ENCODE results near the gene JAM2. TPM values are rescaled to one million over a fixed set of nuclear protein-coding genes. Genes with fewer than 3 reads are reported as not detected.
"Not testable (repeated sequence)": the region's sequence is repeated elsewhere in the genome, so short reads cannot be mapped to it uniquely, and the experiment has no call there.

Gene JAM2, protein sequence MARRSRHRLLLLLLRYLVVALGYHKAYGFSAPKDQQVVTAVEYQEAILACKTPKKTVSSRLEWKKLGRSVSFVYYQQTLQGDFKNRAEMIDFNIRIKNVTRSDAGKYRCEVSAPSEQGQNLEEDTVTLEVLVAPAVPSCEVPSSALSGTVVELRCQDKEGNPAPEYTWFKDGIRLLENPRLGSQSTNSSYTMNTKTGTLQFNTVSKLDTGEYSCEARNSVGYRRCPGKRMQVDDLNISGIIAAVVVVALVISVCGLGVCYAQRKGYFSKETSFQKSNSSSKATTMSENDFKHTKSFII
- 40.4 TPM for total RNA-seq
- long read RNA-seq, full-length matches to known transcripts, result 1 of 7 reads
- long read RNA-seq, partial matches to known transcripts, result 0 of 7 reads
- long read RNA-seq, other reads (novel, unspliced or antisense), result 6 of 7 reads

DNA sequence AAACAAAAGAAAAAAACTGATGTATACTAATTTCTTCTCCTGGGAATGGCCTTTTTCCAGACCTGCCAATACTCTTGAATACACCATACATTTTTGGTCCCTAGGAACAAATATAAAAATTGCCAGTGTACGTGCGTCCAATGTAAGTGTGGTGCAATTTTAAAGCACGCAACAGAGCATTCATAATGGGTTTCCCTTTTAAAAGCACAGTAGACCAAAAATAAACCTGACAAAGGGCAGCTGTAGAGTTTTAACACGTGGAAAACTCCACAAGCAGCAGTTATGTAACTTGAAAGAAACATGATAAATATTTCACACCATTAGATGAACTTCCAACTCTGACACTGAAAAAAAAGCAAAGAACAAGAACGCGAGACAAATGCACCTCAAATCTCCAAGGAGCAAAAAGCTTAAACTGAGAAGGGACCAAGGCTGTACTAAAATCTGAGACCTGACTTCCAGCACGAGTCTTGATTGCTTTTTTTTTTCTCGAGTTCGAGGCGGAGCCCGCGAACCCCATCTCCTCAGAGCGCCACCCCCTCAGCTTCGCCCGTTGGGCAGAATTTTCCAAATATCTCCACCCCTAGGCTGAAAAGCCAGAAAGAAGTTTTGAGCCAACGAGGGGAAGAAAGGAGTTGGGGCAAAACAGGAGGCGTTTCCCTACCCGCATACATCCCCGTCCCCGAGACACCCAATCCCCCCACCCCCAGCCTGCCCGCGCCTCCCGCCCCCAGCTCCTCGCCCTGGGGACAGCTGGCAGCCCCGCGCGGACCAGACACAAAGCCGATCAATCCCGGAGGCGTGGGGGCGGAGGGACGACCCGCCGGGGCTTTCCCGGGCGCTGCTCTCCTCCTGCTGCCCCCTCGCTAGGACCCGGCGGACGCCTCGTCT is at the start of gene JAM2:
JAM2 (plus strand) TSS at position 599 of the 891 bp plus-strand sequence. CDS start 564 bp downstream, outside the sequence.
- intact Hi-C loops (cut with DNase I), result loop anchor here (2.0 kb wide), 1 partner anchor 70 kb away; no protein-coding TSS in a partner anchor
- DNase-seq (ENCODE audit: low spot score), result no peak

DNA sequence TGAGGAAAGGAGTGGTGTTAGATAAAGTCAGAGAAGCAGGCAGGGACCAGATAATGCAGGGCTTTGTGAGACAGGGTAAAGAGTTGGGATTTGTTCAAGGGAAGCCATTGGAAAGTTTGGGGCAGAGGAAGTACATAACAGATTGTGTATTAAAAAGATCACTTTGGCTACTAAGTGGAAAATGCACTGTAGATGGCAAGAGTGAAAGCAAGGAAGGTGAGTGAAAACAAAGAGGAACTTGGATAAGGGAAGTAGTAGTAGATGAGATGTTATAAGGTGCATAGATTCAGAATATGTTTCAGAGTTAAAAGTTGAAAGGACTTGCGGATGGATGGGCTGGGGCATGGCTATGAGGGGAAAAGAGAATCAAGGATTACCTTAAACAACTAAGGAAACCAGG is 49.2 kb upstream of the JAM2 start:
- DNase-seq (ENCODE audit: low spot score), result no peak
- intact Hi-C loops (cut with DNase I), result no loop called here

DNA sequence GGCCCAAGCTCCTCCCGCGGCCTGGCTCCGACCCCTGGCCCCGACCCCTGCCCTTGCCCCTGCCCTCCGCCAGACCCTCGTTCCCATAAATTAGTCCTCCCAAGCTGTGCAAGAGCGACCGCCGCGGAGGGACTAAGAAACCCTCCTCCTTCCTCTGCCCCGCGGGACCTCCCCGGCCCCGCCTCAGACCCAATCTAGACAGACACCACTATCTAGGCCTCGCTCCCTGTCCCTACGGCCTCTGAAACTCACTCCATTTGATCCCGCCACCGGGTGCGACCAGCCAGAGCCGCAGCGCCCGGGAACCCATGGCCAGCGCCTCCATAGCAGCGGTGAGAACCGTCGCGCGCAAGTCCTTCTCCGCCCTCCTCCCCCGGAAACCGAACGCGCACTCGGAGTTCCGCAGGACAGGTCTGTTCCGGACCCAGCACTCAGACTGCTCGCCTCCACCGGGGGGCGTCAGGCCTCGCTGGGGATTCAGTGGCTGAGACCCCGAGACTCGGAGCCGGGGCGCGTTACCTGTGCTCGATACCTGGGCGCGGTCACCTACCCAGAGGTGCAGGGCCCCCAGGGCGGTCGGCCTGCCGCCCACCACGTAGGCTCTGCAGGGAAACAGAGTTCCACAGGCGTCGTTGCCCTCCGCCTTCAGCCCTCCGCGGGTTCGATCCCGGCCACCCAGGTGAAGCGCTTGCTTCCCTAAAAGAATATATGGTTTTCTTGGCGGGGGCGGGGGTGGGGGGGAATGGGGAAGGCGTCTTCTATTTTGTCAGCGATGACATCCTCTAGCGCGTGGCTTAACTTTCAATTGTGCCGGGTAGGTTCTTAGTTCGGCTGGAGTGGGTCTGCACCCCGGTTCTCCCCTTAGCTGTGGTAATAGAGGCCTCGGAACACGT is 31.7 kb upstream of the JAM2 start, which contains the start of gene MRPL39:
MRPL39 (minus strand) TSS at position 331 of the 893 bp plus-strand sequence; CDS start at position 325, 6 bp downstream.
- intact Hi-C loops (cut with DNase I), result loop anchor here (1.0 to 5.0 kb wide), 4 partner anchors 35 to 193 kb away; partner anchors contain the start of genes ATP5PF and GABPA
- peak; percentile 92 for DNase-seq (ENCODE audit: low spot score)

DNA sequence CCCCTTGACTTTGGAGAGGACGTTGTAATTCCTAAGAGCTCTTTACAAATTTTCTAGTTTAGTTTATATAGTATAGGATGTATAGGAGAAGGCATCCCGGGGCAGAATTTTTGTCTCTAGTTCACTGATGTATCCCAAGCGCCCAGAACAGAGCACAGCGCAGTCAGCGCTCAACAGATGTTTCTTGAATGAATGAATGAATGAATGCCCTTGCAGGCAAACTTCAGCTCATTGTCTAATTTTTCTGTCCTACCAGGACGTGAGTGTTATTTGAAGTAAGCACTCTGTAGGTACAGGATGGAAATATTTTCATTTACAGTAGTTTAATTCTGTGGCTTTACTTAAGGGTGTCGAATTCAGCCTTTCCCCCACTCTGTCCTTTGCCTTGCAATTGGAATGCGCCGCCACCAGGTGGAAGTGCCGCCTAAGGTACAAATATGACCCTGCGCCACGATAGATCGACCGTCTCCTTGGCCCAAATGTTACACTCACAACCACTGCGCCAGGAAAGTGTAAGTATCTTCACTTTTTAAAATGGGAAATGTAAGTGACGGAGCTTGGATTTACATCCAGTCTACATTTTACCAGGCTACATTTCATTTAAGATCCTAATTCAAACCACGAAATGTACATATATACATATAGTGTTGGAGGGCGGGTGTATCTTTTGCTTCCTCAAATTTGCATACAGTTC is 30.9 kb upstream of the JAM2 start:
- peak; percentile 90 for DNase-seq (ENCODE audit: low spot score)
- intact Hi-C loops (cut with DNase I), result loop anchor here (1.0 to 5.0 kb wide), 2 partner anchors 34 to 100 kb away; no protein-coding TSS in a partner anchor

DNA sequence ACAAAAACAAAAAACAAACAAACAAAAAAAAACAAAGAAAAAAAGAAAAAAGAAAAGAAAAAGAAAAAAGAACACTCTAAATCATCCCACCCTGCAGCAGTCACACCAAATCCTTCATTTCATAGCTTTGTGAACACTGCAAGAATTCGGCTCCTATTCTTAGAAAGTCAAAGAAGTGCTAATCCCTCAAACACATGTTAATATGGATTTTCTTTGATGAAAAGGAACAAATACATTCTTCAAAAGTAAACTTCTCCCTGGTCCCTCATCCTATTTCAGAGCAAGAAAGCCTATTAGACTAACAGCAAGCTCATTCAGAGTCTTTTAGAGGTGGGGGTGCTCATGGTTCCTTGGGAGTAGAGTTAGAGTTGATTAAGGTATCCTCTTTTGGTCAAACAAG is 24.6 kb upstream of the JAM2 start:
- DNase-seq (ENCODE audit: low spot score), result no peak
- intact Hi-C loops (cut with DNase I), result no loop called here

DNA sequence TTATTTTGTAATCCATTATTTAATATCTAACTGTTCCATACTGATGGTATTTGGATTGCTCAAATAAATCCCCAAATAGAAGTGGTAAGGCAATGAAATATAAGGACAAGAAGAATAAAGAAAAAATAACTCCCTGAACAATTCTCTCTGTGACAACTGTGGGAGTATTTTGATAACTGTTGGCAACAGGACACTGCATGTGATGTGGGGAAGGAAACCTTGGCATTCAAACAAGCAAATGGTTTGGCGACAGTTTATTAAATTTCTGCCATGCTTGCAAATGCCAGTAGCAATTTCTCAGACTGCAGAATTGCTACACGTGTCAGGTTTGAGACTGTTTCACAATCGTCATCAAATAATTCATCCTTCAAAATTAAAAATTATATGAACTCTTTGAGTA is 23.2 kb upstream of the JAM2 start:
- DNase-seq (ENCODE audit: low spot score), result no peak
- intact Hi-C loops (cut with DNase I), result no loop called here

DNA sequence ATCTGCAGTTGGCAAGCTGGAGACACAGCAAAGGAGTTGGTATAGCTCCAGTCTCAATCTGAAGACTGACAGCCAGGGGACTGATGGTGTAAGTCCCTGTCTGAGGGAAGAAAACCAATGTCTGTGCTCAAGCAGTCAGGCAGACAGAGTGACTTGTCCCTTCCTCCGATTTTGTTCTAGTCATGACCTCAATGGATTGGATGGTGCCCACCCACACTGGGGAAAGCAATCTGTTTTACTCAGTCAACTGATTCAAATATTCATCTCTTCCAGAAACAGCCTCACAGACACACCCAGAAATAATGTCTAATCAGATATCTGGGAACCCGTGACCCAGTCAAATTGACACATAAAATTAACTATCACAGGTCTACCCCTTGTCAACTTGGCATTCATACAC is 19.9 kb upstream of the JAM2 start:
- DNase-seq (ENCODE audit: low spot score), result no peak
- intact Hi-C loops (cut with DNase I), result no loop called here

DNA sequence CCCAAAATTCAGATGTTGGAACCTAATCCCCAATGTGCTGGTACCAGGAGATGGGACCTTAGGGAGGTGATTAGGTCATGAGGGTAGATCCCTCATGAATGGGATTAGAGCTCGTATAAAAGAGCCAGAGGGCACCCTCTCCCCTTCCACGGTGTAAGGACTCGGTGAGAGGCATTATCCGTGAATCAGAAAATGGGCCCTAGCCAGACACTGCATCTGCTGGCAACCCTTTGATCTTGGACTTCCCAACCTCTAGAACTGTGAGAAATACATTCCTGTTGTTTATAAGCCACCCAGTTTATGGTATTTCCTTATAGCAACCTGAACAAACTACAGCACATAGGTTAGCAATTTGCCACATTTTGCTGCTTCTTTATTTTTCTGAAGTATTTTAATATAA is 14.5 kb upstream of the JAM2 start:
- intact Hi-C loops (cut with DNase I), result loop anchor here (5.0 kb wide), 1 partner anchor 88 kb away; no protein-coding TSS in a partner anchor
- no peak for DNase-seq (ENCODE audit: low spot score)

DNA sequence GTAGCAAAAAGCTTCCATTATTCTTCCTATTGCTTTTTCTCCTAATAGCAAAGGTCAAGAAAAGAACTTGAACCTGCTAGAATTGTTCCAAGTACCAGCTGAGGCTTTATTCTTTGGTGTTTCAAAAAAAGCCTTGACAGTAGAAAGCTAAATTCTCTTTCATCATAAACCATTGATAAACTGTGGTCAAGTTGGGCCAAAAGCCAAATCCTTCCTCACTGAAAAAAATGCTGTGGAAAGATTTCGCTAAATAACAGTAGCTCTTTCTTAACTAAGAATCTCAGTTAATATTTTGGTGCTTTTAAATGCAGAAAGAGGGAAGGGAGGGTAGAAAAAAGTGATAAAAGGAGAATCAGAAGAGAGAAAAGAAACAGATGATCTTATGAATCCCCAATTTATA is 14.0 kb upstream of the JAM2 start:
- DNase-seq (ENCODE audit: low spot score), result no peak
- intact Hi-C loops (cut with DNase I), result no loop called here

DNA sequence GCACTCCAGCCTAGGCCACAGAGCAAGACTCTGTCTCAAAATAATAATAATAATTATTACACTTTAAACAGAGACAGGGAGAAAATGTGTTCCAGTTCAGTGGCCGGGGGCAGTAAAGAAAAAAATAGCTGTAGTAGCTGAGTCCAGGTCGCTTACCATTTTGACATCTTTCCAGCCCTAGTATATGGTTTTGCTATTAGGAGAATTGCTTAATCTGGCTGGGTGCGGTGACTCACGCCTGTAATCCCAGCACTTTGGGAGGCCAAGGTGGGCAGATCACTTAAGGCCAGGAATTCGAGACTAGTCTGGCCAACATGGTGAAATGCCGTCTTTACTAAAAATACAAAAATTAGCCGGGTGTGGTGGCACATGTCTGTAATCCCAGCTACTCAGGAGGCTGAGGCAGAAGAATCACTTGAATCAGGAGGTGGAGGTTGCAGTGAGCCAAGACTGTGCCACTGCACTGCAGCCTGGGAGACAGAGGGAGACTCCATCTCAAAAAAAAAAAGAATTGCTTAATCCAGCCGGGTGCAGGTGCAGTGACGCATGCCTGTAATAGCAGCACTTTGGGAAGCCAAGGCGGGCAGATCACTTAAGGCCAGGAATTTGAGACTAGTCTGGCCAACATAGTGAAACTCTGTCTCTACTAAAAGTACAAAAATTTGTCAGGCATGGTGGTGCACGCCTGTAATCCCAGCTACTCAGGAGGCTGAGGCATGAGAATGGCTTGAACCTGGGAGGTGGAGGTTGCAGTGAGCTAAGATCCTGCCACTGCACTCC is 13.1 kb upstream of the JAM2 start:
- DNase-seq (ENCODE audit: low spot score); intact Hi-C loops (cut with DNase I): not testable (repeated sequence)

DNA sequence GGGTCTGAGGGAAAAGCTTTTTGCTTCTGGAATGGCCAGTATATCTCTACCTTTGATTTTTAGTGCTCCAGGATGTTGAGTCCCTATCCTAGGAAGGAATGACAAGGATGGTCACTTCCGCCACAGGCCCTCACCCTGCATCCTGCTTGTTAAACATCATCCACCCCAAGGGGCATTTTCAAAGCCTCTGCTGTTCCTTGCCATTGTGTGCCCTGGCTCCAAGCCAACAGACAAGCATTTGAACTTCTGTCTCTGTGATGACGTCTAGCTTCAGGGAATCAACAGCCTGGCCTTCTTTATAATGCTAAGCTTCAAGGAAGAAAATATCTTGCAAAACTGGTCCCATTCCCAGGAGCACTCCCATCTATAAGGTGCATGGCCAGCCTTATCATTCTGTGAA is 12.3 kb upstream of the JAM2 start:
- DNase-seq (ENCODE audit: low spot score), result no peak
- intact Hi-C loops (cut with DNase I), result no loop called here

DNA sequence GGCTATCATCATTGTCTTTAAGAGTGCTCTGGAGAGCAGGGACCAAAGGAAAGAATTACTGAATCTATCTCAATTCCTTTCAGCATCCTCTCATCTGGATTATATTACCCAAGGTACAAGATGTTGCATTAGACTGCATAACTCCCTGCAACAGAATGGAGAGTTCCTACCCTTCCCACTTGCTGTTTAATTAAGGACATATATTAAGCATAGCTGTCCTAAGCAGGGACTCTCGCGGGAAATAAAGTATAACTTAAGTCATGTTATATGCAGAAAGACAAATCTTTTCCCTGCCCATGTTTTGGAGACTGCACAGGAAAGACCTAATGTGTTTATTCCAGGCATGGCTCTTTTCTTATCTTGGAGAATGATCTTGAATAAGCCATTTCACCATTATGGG is 6.8 kb upstream of the JAM2 start:
- no peak for DNase-seq (ENCODE audit: low spot score)

DNA sequence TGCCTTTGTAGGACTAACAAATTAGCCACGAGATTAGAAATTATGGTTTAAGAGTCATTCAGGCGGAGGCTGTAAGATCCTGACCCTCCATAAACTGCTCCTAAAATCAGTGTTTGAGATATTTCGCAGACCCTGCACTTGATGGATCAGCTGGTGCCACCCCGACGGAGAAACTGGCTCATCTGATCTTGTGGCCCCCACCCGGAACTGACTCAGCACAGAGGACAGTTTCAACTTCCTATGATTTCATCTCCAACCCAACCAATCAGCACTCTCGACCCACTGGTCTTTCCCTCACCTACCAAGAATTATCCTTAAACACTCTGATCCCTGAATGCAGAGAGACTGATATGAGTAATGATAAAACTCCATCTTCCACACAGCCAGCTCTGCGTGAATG is 3.7 kb upstream of the JAM2 start:
- DNase-seq (ENCODE audit: low spot score), result no peak
- intact Hi-C loops (cut with DNase I), result no loop called here

More for the DNA sequence above, 6.8 kb upstream of the JAM2 start:
- intact Hi-C loops (cut with DNase I), result no loop called here

DNA sequence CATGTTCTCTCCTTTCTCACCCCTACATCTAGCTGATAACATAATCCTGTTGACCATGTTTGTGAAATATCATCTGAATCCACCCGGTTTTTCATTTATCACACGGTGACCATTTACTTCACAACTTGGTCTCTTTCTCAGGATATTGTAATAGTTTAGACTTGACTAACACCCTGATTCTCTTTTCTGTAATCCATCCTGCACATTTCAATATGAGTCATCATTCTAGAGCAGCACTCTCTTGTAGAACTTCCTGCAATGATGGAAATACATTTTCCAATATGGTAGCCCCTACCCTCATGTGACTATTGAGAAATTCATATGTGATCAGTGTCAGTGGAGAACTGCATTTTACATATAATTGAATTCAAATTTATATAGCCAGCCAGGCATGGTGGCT is 2.3 kb upstream of the JAM2 start:
- intact Hi-C loops (cut with DNase I), result no loop called here
- no peak for DNase-seq (ENCODE audit: low spot score)

DNA sequence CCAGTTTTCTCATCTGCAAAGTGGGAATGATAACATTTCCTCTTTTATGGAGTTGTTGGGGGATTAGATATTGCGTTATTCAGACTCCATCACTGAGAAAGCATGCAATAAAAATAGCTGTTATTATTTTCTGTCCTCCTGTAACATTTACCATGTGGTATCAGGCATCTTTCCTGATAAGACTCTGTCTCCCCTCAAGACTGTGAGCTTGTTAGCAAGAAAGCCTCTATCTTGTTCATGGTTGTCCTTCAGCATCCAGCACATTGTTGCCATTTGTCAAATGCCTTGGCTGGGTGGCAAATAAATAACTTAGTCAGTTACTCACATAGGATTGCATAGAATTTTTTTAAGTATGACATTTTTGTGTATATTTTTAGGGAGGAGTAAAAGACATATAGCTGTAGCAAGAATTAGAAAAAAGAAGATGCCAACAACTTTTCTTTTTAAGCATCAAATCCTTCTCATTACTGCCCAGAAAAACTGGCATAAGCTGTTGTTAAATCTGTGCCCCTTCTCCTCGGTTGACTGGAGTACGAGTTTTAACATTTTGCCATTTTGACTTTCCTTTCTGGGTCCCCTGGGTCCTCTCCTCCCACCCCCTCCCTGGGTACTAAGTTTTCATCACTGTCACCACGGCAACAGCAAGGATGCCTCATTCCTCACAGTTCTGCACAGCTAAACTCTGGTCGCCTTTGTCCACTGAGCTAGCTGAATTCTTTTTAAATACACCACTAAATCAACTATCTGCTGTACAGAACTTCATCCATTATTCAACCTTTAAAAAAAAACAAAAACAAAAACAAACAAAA is 1.0 kb upstream of the JAM2 start:
- no peak for DNase-seq (ENCODE audit: low spot score)
- intact Hi-C loops (cut with DNase I), result loop anchor here (2.0 kb wide), 1 partner anchor 71 kb away; no protein-coding TSS in a partner anchor

DNA sequence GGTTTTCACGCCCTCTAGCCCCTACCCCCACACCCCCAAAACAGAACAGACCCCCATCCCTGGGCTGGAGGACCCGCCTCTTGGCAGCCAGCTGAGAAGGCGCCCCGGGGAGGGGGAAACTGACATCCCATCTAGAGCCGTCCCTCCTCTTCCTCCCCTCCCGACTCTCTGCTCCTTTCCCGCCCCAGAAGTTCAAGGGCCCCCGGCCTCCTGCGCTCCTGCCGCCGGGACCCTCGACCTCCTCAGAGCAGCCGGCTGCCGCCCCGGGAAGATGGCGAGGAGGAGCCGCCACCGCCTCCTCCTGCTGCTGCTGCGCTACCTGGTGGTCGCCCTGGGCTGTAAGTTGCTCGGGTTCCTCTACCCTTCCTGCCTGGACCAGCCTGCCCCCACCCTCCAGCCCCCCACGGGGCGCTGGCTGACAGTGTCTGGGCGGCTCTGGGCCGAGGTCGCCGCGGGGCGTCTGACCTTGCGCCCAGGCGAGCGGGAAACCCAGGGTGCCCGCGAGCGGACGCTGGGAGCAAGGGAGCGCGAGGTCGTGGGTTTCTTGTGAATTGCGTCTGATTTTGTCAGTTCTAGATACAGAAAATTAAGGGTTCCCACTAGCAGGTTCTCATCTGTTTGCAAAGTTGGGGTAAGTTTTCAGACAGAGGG is 618 bp downstream of the JAM2 start:
- DNase-seq (ENCODE audit: low spot score), result no peak
- intact Hi-C loops (cut with DNase I), result loop anchor here (2.0 to 5.0 kb wide), 2 partner anchors 32 to 69 kb away; partner anchors contain the start of gene MRPL39

Measured in cardiac septum (tissue), 1 donor.